Right ventricle myocardium inferior (tissue), 1 donor: ENCODE results near the gene P2RX7. TPM values are rescaled to one million over a fixed set of nuclear protein-coding genes. Genes with fewer than 3 reads are reported as not detected.

ENCODE experiments used
- ATAC-seq: fragments of 200-7000 bp; cut with Tn5 transposase; one replicate; pipeline ENCODE4 v1.9.1; 2020; ENCODE audit warnings: mild to moderate bottlenecking, moderate library complexity
- DNase-seq: peaks from one replicate; pipeline ENCODE4 v3.0.0; 2021; ENCODE audit errors: missing footprints
- intact Hi-C: fragments of 100-400 bp; cut with DNase I; formaldehyde crosslinking; loops from one replicate; pipeline ENCODE4 v1.11.0; 2022
- total RNA-seq: library from RNA; stranded (reverse); fragmentation: NEBNext Ultra II Directional; extraction: Animal tissue kit (Norgen Biotek cat#: 25700); gene quantifications from one replicate; pipeline ENCODE4 v1.2.1, GENCODE V29; 2021
- donor health status: DM: no; HTN: yes; CAD: no; lungs with severe emphysema.

P2RX7 gene
- total RNA-seq, 1 donor from 2014 or later: 2.0 TPM

GRCh38 chr12:121107681-121108080 is 25.0 kb upstream of the P2RX7 start:
- intact Hi-C loops: no loop called here
- ATAC-seq (no peak), DNase-seq (no peak)

DNA sequence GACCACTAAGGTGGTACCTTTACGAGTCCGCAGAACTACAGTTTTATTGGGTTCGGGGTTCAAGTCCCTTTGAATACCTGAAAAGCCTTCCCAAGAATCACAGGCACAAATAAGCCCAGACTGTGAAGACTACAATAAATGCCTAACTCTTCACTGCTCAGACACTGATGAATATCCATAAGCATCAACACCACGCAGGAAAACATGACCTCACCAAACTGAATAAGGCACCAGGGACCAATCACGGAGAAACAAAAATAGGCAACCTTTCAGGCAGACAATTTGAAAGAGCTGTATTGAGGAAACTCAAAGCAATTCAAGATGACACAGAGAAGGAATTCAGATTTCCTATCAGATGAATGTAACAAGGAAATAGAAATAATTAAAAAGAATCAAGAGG is 24.2 kb upstream of the P2RX7 start:
- no peak for ATAC-seq

GRCh38 chr12:121110211-121110940 is 22.3 kb upstream of the P2RX7 start:
- intact Hi-C loops: loop anchor here (1.0 kb wide), 1 partner anchor 50 kb away; no protein-coding TSS in a partner anchor
- no peak for DNase-seq
- peak; percentile 74 for ATAC-seq

More for the DNA sequence above, 24.2 kb upstream of the P2RX7 start:
- DNase-seq: no peak
- intact Hi-C loops: no loop called here

- DNase-seq (no peak), ATAC-seq (no peak)
- intact Hi-C loops: no loop called here
Measured at GRCh38 chr12:121111684-121112083, 21.0 kb upstream of the P2RX7 start.

DNA sequence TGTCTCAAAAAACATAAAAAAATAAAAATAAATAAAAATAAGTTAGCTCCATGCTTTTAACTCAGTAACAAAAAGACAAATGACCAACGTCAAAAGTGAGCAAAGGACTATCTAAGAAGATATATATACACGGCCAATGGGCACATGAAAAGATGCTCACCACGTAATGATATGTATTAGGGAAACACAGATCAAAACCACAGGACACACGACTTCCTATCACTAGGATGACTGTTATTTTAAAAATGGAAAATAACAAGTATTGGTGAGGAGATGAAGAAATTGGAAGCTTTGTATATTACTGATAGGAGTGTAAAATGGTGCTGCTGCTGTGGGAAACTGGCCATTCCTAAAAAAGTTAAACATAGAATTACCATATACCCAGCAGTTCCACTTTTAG is 20.2 kb upstream of the P2RX7 start:
- DNase-seq: no peak
- ATAC-seq: no peak
- intact Hi-C loops: no loop called here

DNA sequence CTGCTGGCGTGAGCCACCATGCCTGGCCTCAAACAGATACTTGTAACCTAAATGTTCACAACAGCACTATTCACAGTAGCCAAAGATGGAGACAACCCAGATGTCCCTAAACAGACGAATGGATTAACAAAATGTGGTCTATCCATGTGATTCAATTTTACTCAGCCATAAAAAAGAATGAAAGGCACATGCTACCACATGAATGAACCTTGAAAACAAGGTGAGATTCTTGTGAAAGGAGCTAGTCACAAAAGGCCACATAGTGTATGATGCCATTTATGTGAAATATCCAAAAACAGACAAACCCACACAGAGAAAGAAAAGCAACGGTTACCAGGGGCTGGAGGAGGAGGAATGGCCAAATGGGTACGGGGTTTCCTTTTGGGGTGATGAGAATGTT is 19.6 kb upstream of the P2RX7 start:
- DNase-seq (no peak), ATAC-seq (no peak)
- intact Hi-C loops: no loop called here

DNA sequence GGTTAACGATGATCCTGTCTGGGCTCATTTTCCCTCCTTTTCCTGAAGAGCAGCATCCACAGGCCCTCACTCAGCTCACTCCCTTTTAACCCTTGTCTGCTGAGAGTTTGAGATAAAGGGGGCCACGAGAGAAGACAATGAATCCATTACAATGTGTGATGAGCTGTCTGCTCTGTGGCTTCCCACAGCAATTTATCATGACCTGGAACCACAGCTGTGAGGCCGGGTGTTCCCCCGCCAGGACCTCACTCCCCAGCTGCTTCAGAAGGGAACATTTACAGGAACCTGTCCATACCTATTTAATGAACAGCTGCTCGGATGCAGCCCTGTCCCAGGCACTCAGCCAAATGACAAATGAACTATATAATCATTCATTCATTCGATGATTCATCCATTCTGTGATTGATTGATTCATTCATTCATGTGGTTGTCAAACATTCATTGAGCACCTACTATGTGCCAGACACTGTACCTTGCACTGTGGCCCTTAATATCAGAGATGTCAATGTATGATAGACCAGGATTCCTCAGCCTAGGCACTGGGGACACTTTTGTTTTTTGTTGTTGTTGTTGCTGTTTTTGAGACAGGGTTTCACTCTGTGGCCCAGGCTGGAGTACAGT is 18.5 kb upstream of the P2RX7 start:
- DNase-seq (no peak), ATAC-seq (no peak)
- intact Hi-C loops: no loop called here

DNA sequence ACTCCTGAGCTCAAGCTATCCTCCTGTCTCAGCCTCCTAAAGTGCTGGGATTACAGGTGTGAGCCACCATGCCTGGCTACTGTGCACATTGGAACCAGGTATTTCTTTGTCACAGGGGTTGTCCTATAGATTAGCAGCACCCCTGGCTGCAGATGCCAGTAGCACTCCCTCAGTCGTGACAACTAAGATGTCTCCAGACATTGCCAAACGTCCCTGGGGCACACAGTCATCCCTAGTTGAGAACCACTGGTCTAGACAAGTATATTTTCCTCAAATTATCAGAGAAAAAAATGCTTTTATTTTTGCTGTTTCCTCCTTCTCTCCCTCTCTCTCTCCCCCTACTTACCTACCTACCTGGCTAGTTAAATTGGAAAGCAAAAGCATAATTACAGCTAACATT is 17.9 kb upstream of the P2RX7 start:
- DNase-seq: no peak
- intact Hi-C loops: no loop called here
- ATAC-seq: no peak

GRCh38 chr12:121115530-121115929 is 17.1 kb upstream of the P2RX7 start:
- ATAC-seq: no peak
- intact Hi-C loops: no loop called here
- DNase-seq: no peak

DNA sequence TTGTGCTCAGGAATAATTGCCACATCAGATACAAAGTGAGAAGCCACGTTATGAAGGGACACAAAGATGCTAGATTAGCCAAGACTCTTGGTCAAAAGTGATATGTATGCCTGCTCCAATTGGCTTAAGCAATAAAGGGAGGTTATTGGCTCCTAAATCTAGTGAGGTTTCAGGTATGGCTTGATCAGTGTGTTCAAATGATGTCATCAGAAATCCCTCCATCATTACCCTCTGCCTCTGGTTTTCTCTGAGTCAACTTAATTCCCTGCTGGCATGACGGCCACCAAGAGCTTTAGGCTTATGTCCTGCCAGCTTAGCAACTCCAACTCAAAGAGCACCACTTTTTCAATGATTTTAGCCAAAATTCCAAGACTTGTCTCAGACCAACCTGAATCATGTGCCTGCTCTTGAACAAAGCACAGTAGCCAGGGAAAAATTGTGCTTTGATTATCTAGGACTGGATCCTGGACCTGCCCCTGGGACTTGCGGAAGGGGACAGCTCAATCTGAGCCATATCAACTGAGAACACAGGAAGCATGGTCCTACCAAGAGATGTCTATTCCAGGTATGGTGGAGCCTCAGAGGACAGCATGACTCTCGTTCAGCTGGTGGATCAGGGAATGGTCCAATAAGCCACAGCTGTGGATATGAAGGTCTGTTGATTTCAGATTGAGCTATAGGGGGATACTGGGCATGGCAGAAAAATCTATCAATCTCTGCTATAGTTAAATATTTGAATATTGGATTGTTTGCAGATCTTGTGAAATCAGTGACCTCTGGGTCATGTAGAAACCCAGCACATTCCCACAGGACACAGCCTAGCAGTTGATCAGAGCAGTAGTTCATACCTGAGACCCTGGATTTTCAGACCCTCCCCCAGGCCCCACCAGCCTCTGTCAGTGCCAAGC is 16.1 kb upstream of the P2RX7 start:
- ATAC-seq (no peak), DNase-seq (no peak)
- intact Hi-C loops: no loop called here

- intact Hi-C loops: no loop called here
- ATAC-seq (no peak), DNase-seq (no peak)
Measured at GRCh38 chr12:121117226-121117777, 15.4 kb upstream of the P2RX7 start.

DNA sequence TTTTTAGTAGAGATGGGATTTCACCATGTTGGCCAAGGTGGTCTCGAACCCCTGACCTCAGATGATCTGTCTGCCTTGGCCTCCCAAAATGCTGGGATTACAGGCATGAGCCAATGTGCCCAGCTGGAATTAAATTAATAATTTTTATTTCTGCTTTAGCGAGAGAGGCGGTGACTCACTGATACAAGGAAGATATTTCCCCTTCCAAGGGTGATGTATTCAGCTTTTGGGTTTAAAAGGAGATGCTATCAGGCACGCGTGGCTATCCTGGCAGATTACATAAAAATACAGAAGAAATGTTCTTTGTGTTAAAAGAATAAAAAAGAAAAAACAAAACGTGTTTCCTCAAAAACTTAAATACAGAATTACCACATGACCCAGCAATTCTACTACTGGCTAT is 12.4 kb upstream of the P2RX7 start:
- DNase-seq (no peak), ATAC-seq (no peak)
- intact Hi-C loops: no loop called here

- intact Hi-C loops: no loop called here
- no peak for DNase-seq
- ATAC-seq: no peak
Measured at GRCh38 chr12:121120989-121121755, 11.5 kb upstream of the P2RX7 start.

GRCh38 chr12:121121805-121122204 is 10.9 kb upstream of the P2RX7 start:
- intact Hi-C loops: no loop called here
- DNase-seq: no peak
- no peak for ATAC-seq

DNA sequence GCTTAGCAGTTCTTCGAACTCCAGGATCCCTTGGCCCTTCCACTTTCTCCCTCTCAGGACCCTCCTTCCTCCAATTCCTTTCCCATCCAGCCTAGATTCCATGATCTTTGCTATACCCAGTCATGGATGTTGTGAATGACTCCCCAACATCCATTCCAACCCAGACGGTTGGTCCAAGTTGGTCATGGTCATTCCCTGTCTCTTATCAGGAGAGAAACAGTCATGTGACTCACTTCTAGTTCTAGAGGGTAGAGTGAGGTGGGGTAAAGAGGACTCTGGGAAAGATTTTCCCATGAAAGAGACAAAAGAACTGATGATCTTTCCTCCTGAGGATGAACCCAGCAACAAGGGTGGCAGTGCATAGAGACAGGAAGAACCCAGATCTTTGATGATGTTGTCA is 9.2 kb upstream of the P2RX7 start:
- intact Hi-C loops: no loop called here
- ATAC-seq (no peak), DNase-seq (no peak)

DNA sequence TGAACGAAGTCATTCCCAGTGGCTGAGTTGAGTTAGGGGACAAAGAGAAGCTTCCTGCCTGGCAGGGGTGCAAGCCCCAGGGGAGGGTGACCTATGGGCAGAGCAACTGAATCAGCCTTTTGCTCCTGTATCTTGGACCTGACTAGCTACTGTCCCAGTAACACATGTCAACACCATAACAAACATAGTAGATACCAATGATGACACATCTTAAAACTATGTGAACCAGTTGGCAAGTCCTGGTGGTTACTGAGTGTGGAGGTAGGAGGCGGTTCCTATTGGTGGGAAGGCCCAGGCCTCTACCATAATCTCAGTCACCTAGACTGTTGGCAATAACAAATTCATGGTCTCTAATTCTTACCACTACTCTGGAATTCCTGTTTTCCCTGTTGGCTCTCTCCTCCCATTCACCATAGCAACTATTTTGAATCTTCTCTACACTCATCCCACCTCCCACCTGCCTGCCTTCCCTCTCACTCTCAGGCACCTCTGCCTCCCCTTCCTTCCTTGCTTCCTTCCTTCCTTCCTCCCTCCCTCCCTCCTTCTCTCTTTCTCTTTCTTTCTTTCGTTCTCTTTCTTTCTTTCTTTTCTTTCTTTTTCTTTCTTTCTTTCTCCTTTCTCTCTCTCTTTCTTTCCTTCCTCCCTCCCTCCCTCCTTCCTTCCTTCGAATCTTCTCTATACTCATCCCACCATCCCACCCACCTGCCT is 8.1 kb upstream of the P2RX7 start:
- DNase-seq (no peak), ATAC-seq (peak; percentile 84)
- intact Hi-C loops: loop anchor here (5.0 kb wide), 1 partner anchor 83 kb away; no protein-coding TSS in a partner anchor

DNA sequence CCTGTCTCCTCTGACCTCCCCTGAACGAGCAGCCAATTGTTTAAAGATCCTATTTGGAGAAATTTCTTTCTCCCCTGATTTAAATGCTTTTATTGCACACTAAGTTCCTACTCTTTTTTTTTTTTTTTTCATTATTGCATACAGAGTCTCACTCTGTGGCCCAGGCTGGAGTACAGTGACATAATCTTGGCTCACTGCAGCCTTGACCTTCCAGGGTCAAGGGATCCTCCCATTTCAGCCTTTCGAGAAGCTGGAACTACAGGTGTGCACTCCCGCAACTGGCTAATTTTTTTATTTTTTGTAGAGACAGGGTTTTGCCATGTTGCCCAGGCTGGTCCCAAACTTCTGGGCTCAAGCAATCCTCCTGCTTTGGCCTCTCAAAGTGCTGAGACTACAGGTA is 5.2 kb upstream of the P2RX7 start:
- ATAC-seq: no peak
- intact Hi-C loops: loop anchor here (5.0 kb wide), 1 partner anchor 80 kb away; no protein-coding TSS in a partner anchor
- DNase-seq: no peak
